Ovary (tissue), 3 donors: ENCODE measurements around the gene GPC6.

ENCODE experiments used
- CTCF ChIP-seq, 3 donors: fragments of 450-650 bp in 2 of 3; fragments of 200-600 bp in 1 of 3; IDR thresholded peaks; one replicate each; pipeline versions ENCODE4 v1.5.1 to v1.8.0; 2016 to 2022; ENCODE audit warnings: antibody characterized with exemption in 3 of 3, mild to moderate bottlenecking in 1 of 3
- EP300 ChIP-seq: sonication (generic); formaldehyde crosslinking; IDR thresholded peaks from one replicate; pipeline ENCODE4 v1.6.1; 2017; ENCODE audit warnings: antibody characterized with exemption
- POLR2A ChIP-seq: fragments of 450-650 bp; IDR thresholded peaks from one replicate; pipeline ENCODE4 v1.6.1; 2017; ENCODE audit warnings: antibody characterized with exemption, mild to moderate bottlenecking, moderate library complexity
- donor health status: DM: no; HTN: no; CAD: no.

DNA sequence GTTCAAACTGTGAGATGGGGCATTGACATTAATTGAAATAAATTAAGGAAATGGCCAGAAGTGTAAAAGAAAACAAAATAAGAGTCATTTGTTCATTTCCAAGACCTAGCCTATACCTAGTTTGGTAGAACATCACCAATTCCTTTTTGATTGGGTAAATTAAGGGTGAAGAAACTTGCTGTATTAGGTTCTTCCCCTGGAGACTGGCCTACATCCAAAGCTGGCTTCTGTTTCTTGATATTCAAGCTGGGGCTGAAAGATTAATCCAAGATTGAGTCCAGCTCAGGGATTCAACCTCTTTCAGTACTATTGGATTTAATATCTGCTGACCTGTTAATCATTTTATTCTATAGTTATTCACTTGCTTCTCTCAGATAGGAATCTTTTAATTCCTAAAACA is 183.2 kb downstream of the GPC6 start:
- TF ChIP-seq CTCF (IDR thresholded peaks at IDR 0.05) (no peak), POLR2A (no peak), EP300 (no peak)
